H9 (cell line): ENCODE data around the gene EXOG. TPM values are rescaled to one million over a fixed set of nuclear protein-coding genes. Genes with fewer than 3 reads are reported as not detected.

Experiments
- DNase-seq: peaks from one replicate; pipeline ENCODE4 v3.0.0-alpha.2; 2017
- H2AFZ ChIP-seq: one replicate; pipeline ENCODE4 v1.6.1; 2013; ENCODE audit warnings: mild to moderate bottlenecking, low read length, control low read depth, moderate library complexity
- H2AK5ac ChIP-seq: 2 replicates; pipeline ENCODE4 v1.6.1; 2013; ENCODE audit warnings: low read length, control low read depth, mixed read lengths; ENCODE audit not compliant: insufficient read length
- H2BK120ac ChIP-seq: one replicate; pipeline ENCODE4 v1.6.1; 2013; ENCODE audit warnings: low read depth, mild to moderate bottlenecking, low read length, control low read depth, inconsistent platforms; ENCODE audit not compliant: poor library complexity, severe bottlenecking
- H2BK12ac ChIP-seq: 2 replicates; pipeline ENCODE4 v1.6.1; 2013; ENCODE audit warnings: low read length, control low read depth, mixed read lengths, low read depth; ENCODE audit not compliant: insufficient read length
- H2BK15ac ChIP-seq: 2 replicates; pipeline ENCODE4 v1.6.1; 2013; ENCODE audit warnings: low read depth, low read length, control low read depth
- H2BK20ac ChIP-seq: one replicate; pipeline ENCODE4 v1.6.1; 2013; ENCODE audit warnings: low read depth, mild to moderate bottlenecking, low read length, control low read depth, inconsistent platforms; ENCODE audit not compliant: poor library complexity, severe bottlenecking
- H2BK5ac ChIP-seq: 2 replicates; pipeline ENCODE4 v1.6.1; 2013; ENCODE audit warnings: low read length, control low read depth, mixed read lengths; ENCODE audit not compliant: insufficient read length
- H3K14ac ChIP-seq: 2 replicates; pipeline ENCODE4 v1.6.1; 2013; ENCODE audit warnings: low read length, control low read depth; ENCODE audit not compliant: insufficient read depth
- H3K18ac ChIP-seq: 2 replicates; pipeline ENCODE4 v1.6.1; 2013; ENCODE audit warnings: low read depth, mild to moderate bottlenecking, mixed read lengths, low read length, control low read depth; ENCODE audit not compliant: insufficient read length
- H3K23ac ChIP-seq: 2 replicates; pipeline ENCODE4 v1.6.1; 2013; ENCODE audit warnings: low read length, control low read depth, mixed read lengths, low read depth; ENCODE audit not compliant: insufficient read length
- H3K23me2 ChIP-seq: 2 replicates; pipeline ENCODE4 v1.6.1; 2013; ENCODE audit warnings: low read depth, mild to moderate bottlenecking, mixed read lengths, low read length, control low read depth; ENCODE audit not compliant: insufficient read length, poor library complexity, severe bottlenecking
- H3K27ac ChIP-seq: 2 replicates; pipeline ENCODE4 v1.5.1; 2013; ENCODE audit warnings: low read length, control low read depth, mixed read lengths, low read depth; ENCODE audit not compliant: insufficient read length
- H3K27me3 ChIP-seq: 2 replicates; pipeline ENCODE4 v1.6.1; 2013; ENCODE audit warnings: low read length, control low read depth, inconsistent platforms; ENCODE audit not compliant: insufficient read depth
- H3K4ac ChIP-seq: 2 replicates; pipeline ENCODE4 v1.6.1; 2013; ENCODE audit warnings: low read depth, mild to moderate bottlenecking, control low read depth, inconsistent platforms, low read length, moderate library complexity
- H3K4me1 ChIP-seq: 2 replicates; pipeline ENCODE4 v1.6.1; 2013; ENCODE audit warnings: low read length, control low read depth, inconsistent platforms; ENCODE audit not compliant: insufficient read depth
- H3K4me2 ChIP-seq: 2 replicates; pipeline ENCODE4 v1.6.1; 2013; ENCODE audit warnings: low read length, control low read depth, mixed read lengths; ENCODE audit not compliant: insufficient read length, insufficient read depth
- H3K56ac ChIP-seq: 2 replicates; pipeline ENCODE4 v1.6.1; 2013; ENCODE audit warnings: low read depth, mild to moderate bottlenecking, mixed read lengths, low read length, control low read depth; ENCODE audit not compliant: insufficient read length
- H3K79me1 ChIP-seq: 2 replicates; pipeline ENCODE4 v1.6.1; 2013; ENCODE audit warnings: low read depth, mild to moderate bottlenecking, moderate library complexity, low read length, control low read depth, inconsistent platforms; ENCODE audit not compliant: insufficient read depth, poor library complexity, severe bottlenecking
- H3K79me2 ChIP-seq: 2 replicates; pipeline ENCODE4 v1.6.1; 2013; ENCODE audit warnings: low read length, control low read depth, inconsistent platforms; ENCODE audit not compliant: insufficient read depth
- H3K9ac ChIP-seq: 2 replicates; pipeline ENCODE4 v1.6.1; 2013; ENCODE audit warnings: low read length, control low read depth, mixed read lengths; ENCODE audit not compliant: insufficient read length; ENCODE audit errors: extremely low read depth
- H3K9me3 ChIP-seq: one replicate; pipeline ENCODE4 v1.6.1; 2013; ENCODE audit warnings: low read depth, low read length, inconsistent platforms; ENCODE audit not compliant: control insufficient read depth
- H3T11ph ChIP-seq: one replicate; pipeline ENCODE4 v1.6.1; 2013; ENCODE audit warnings: mild to moderate bottlenecking, low read length, control low read depth, inconsistent platforms
- H4K20me1 ChIP-seq: one replicate; pipeline ENCODE4 v1.6.1; 2013; ENCODE audit not compliant: control insufficient read depth, insufficient read length, insufficient read depth
- H4K5ac ChIP-seq: 2 replicates; pipeline ENCODE4 v1.6.1; 2013; ENCODE audit warnings: low read depth, mild to moderate bottlenecking, mixed read lengths, low read length, control low read depth; ENCODE audit not compliant: insufficient read length
- H4K8ac ChIP-seq: replicated peaks from 2 replicates; pipeline ENCODE4 v1.6.1; 2013; ENCODE audit warnings: low read length, control low read depth, mixed read lengths, low read depth; ENCODE audit not compliant: insufficient read length
- H4K91ac ChIP-seq: 2 replicates; pipeline ENCODE4 v1.6.1; 2013; ENCODE audit warnings: low read depth, mild to moderate bottlenecking, moderate library complexity, mixed read lengths, low read length, control low read depth; ENCODE audit not compliant: insufficient read length
- H3K27ac Mint-ChIP-seq, 3 experiments: 2 replicates in 2 of 3; 3 replicates in 1 of 3; pipeline ENCODE4 v1.8.0; 2020 to 2021; ENCODE audit warnings: mixed read lengths in 3 of 3, mild to moderate bottlenecking in 1 of 3, moderate library complexity in 1 of 3
- H3K27me3 Mint-ChIP-seq: 2 replicates; pipeline ENCODE4 v1.8.0; 2021; ENCODE audit warnings: low read depth, mild to moderate bottlenecking, moderate library complexity, mixed read lengths
- H3K36me3 Mint-ChIP-seq, 3 experiments: 2 replicates in 2 of 3; 3 replicates in 1 of 3; pipeline ENCODE4 v1.8.0; 2020 to 2021; ENCODE audit warnings: low read depth in 3 of 3, mixed read lengths in 3 of 3; ENCODE audit not compliant: insufficient read depth in 1 of 3
- H3K4me1 Mint-ChIP-seq, 2 experiments: 2 replicates each; pipeline ENCODE4 v1.8.0; 2020; ENCODE audit warnings: mixed read lengths in 2 of 2
- H3K4me3 Mint-ChIP-seq, 2 experiments: 2 replicates in 1 of 2; 3 replicates in 1 of 2; pipeline ENCODE4 v1.8.0; 2020 to 2021; ENCODE audit warnings: mild to moderate bottlenecking in 2 of 2, mixed read lengths in 2 of 2, moderate library complexity in 1 of 2
- H3K9me3 Mint-ChIP-seq, 2 experiments: 2 replicates in 1 of 2; 3 replicates in 1 of 2; pipeline ENCODE4 v1.8.0; 2020; ENCODE audit warnings: mild to moderate bottlenecking in 2 of 2, mixed read lengths in 2 of 2, moderate library complexity in 1 of 2
- CTCF ChIP-seq: fragments of 200-600 bp; sonication (generic); conservative IDR thresholded peaks from 3 replicates; pipeline ENCODE4 v1.8.0; 2021; ENCODE audit warnings: antibody characterized with exemption, mild to moderate bottlenecking
- WGBS: extraction: QIAGEN DNeasy Blood & Tissue Kit; methylation state at CpG from one replicate; pipeline ENCODE4 v1.1.7; 2013; ENCODE audit warnings: missing lambda C conversion rate, low lambda C conversion rate, mixed read lengths; ENCODE audit not compliant: insufficient read length; ENCODE audit errors: extremely low coverage; 5-methylcytosine and 5-hydroxymethylcytosine counted together
- total RNA-seq: library from RNA; stranded (reverse); gene quantifications from 2 replicates; pipeline ENCODE4 v1.2.1, GENCODE V29; 2021

The EXOG gene
- total RNA-seq, 1 experiment from 2014 or later = 14.1 TPM

- Histone ChIP-seq H3K27ac (no peak overlapping the region), H3K79me1 (peaks cover 3% of the 10 kb centered on the region), H3K79me2 (peaks cover 26% of the 10 kb centered on the region; the same call in 1 of the 2 replicates), H4K8ac (no peak overlapping the region), H3K4ac (no peak overlapping the region), H2BK15ac (no peak overlapping the region), H3K27me3 (no peaks in the 10 kb centered on the region), H2BK12ac (no peak overlapping the region), H3K23me2 (no peaks in the 10 kb centered on the region), H2BK5ac (no peak overlapping the region), H4K91ac (no peak overlapping the region), H3K56ac (no peak overlapping the region), H4K5ac (no peak overlapping the region), H2BK120ac (no peak overlapping the region), H3K4me1 (no peaks in the 10 kb centered on the region), H4K20me1 (peaks cover 2% of the 10 kb centered on the region), H3K4me2 (no peak overlapping the region), H3K9ac (no peak overlapping the region), H3K14ac (no peak overlapping the region), H3K9me3 (no peaks in the 10 kb centered on the region), H3T11ph (no peak overlapping the region), H3K23ac (no peak overlapping the region), H2AFZ (no peak overlapping the region), H2AK5ac (no peak overlapping the region), H3K18ac (no peak overlapping the region), H2BK20ac (no peak overlapping the region)
- no CpG with 5 or more reads among the region's 6 CpGs for WGBS
- H3K36me3 Mint-ChIP-seq = peaks cover 19 to 32% (median 30%) of the 10 kb centered on the region in 3 experiments
- H3K27ac Mint-ChIP-seq = peak overlapping the region in 1 of 3 experiments; percentile 35; a peak in 2 of 7 replicates
- H3K9me3 Mint-ChIP-seq = peaks cover 1% of the 10 kb centered on the region in 2 experiments; a peak in 3 of 5 replicates
- no peaks in the 10 kb centered on the region for H3K27me3 Mint-ChIP-seq
- DNase-seq = no peak
- no peak overlapping the region for H3K4me3 Mint-ChIP-seq
- peaks cover 14 to 15% of the 10 kb centered on the region in 2 experiments for H3K4me1 Mint-ChIP-seq
- TF ChIP-seq CTCF = no peak
Measured at GRCh38 chr3:38475716-38476115, 20.4 kb upstream of the EXOG start.
